ENCODE data around the gene PCNX1. TPM values are rescaled to one million over a fixed set of nuclear protein-coding genes. Genes with fewer than 3 reads are reported as not detected.
A peak's percentile ranks its signal among the peaks of the same experiment; 100 is the strongest.
"Not testable (repeated sequence)": the region's sequence is repeated elsewhere in the genome, so short reads cannot be mapped to it uniquely, and the experiment has no call there.

PCNX1 gene
- total RNA-seq, 2 donors from 2014 or later, result 58.4 to 58.6 TPM

- intact Hi-C loops (cut with DNase I), result loop anchor here (10.0 kb wide), 2 partner anchors 622 to 722 kb away; no protein-coding TSS in a partner anchor
These were observed 226.0 kb downstream of the PCNX1 start for GRCh38 chr14:71133296-71133695.

GRCh38 chr14:71135496-71135895 is 228.2 kb downstream of the PCNX1 start:
- intact Hi-C loops (cut with DNase I), result loop anchor here (10.0 kb wide), 2 partner anchors 619 to 719 kb away; no protein-coding TSS in a partner anchor
- no peak for DNase-seq (ENCODE audit: low spot score)

More at GRCh38 chr14:71133296-71133695, 226.0 kb downstream of the PCNX1 start:
- DNase-seq (ENCODE audit: low spot score), result no peak

- no peak for DNase-seq (ENCODE audit: low spot score)
- intact Hi-C loops (cut with DNase I), result loop anchor here (10.0 kb wide), 2 partner anchors 619 to 719 kb away; no protein-coding TSS in a partner anchor
These were observed 228.7 kb downstream of the PCNX1 start for GRCh38 chr14:71135911-71136310.

GRCh38 chr14:71136386-71137060 is 229.3 kb downstream of the PCNX1 start:
- intact Hi-C loops (cut with DNase I), result loop anchor here (10.0 kb wide), 2 partner anchors 618 to 718 kb away; no protein-coding TSS in a partner anchor
- DNase-seq (ENCODE audit: low spot score), result no peak

- DNase-seq (ENCODE audit: low spot score), result no peak
- intact Hi-C loops (cut with DNase I), result loop anchor here (2.0 to 10.0 kb wide), 3 partner anchors 617 to 717 kb away; no protein-coding TSS in a partner anchor
These were observed 230.5 kb downstream of the PCNX1 start for GRCh38 chr14:71137536-71138447.

GRCh38 chr14:71138448-71139293 is 231.4 kb downstream of the PCNX1 start:
- DNase-seq (ENCODE audit: low spot score), result peak; percentile 85
- intact Hi-C loops (cut with DNase I), result loop anchor here (2.0 to 10.0 kb wide), 3 partner anchors 616 to 716 kb away; no protein-coding TSS in a partner anchor

GRCh38 chr14:71139294-71139946 is 232.2 kb downstream of the PCNX1 start:
- intact Hi-C loops (cut with DNase I), result loop anchor here (2.0 to 10.0 kb wide), 3 partner anchors 615 to 715 kb away; no protein-coding TSS in a partner anchor
- DNase-seq (ENCODE audit: low spot score), result no peak

- intact Hi-C loops (cut with DNase I), result no loop called here
- no peak for DNase-seq (ENCODE audit: low spot score)
These were observed 232.9 kb downstream of the PCNX1 start for GRCh38 chr14:71140157-71140556.

- DNase-seq (ENCODE audit: low spot score), result no peak
- intact Hi-C loops (cut with DNase I), result no loop called here
These were observed 234.6 kb downstream of the PCNX1 start for GRCh38 chr14:71141701-71142374.

- intact Hi-C loops (cut with DNase I), result no loop called here
- DNase-seq (ENCODE audit: low spot score), result no peak
These were observed 235.2 kb downstream of the PCNX1 start for GRCh38 chr14:71142375-71143038.

GRCh38 chr14:71143381-71144290 is 236.4 kb downstream of the PCNX1 start:
- no peak for DNase-seq (ENCODE audit: low spot score)
- intact Hi-C loops (cut with DNase I), result no loop called here

- DNase-seq (ENCODE audit: low spot score); intact Hi-C loops (cut with DNase I): not testable (repeated sequence)
These were observed 240.1 kb downstream of the PCNX1 start for GRCh38 chr14:71147335-71147734.

- no peak for DNase-seq (ENCODE audit: low spot score)
- intact Hi-C loops (cut with DNase I), result no loop called here
These were observed 241.4 kb downstream of the PCNX1 start for GRCh38 chr14:71148627-71149026.

GRCh38 chr14:71150737-71151136 is 243.5 kb downstream of the PCNX1 start:
- no peak for DNase-seq (ENCODE audit: low spot score)
- intact Hi-C loops (cut with DNase I), result no loop called here

- DNase-seq (ENCODE audit: low spot score), result no peak
- intact Hi-C loops (cut with DNase I), result no loop called here
These were observed 248.5 kb downstream of the PCNX1 start for GRCh38 chr14:71155743-71156142.

GRCh38 chr14:71163050-71163841 is 256.0 kb downstream of the PCNX1 start:
- no peak for DNase-seq (ENCODE audit: low spot score)
- intact Hi-C loops (cut with DNase I), result no loop called here

Measured in posterior vena cava (tissue), 2 donors.